ENCODE data around the gene ARHGEF40.

The ARHGEF40 gene

GRCh38 chr14:21083565-21084325, 13.6 kb downstream of the ARHGEF40 start:
- DNase-seq (ENCODE audit: low read depth, low spot score): no peak

DNA sequence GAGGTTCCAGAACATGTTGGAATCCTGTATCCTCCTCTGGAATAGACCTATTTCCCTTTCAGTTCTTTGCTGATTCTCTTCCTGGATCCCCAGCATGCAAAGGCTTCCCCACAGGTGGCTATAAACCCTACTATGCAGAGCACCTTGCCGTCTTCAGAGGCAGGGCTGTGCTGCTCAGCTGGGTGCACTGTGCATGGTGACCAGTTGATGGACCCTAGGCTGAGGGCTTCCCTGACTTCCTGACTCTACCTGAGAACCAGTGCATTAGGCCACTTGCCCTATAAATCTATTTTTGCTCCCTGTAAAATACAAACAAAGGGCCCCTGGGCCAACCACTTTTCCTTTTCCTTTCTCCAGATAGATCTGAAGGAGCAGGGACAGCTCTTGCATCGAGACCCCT, 14.3 kb downstream of the ARHGEF40 start:
- DNase-seq (ENCODE audit: low read depth, low spot score): no peak

GRCh38 chr14:21084998-21085853, 15.1 kb downstream of the ARHGEF40 start:
- no peak for DNase-seq (ENCODE audit: low read depth, low spot score)

DNA sequence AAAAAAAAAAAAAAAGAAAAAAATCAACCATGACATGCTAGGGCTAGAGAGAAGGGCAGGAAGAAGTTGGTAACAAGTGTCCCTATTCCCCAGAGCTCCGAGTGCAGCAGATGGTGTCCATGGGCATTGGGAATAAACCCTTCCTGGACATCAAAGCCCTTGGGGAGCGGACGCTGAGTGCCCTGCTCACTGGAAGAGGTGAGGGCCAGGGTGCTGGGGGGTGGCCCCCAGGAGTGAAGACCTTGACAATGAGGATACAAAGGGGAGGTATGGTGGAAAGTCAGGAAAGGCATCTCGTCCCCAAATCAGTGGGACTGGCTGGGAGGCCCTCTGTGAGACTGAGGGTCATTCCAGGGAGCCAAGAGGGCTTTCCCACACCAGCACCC, 16.8 kb downstream of the ARHGEF40 start:
- DNase-seq (ENCODE audit: low read depth, low spot score): no peak

- DNase-seq (ENCODE audit: low read depth, low spot score): peak; percentile 83
These were observed 17.4 kb downstream of the ARHGEF40 start for GRCh38 chr14:21087294-21088091.

- no peak for DNase-seq (ENCODE audit: low read depth, low spot score)
These were observed 18.6 kb downstream of the ARHGEF40 start for GRCh38 chr14:21088687-21089086.

GRCh38 chr14:21089271-21089670, 19.2 kb downstream of the ARHGEF40 start:
- DNase-seq (ENCODE audit: low read depth, low spot score): no peak

- no peak for DNase-seq (ENCODE audit: low read depth, low spot score)
These were observed 19.7 kb downstream of the ARHGEF40 start for GRCh38 chr14:21089877-21090193.

- no peak for DNase-seq (ENCODE audit: low read depth, low spot score)
These were observed 20.3 kb downstream of the ARHGEF40 start for GRCh38 chr14:21090194-21090939.

- no peak for DNase-seq (ENCODE audit: low read depth, low spot score)
These were observed 21.0 kb downstream of the ARHGEF40 start for GRCh38 chr14:21090940-21091663.

DNA sequence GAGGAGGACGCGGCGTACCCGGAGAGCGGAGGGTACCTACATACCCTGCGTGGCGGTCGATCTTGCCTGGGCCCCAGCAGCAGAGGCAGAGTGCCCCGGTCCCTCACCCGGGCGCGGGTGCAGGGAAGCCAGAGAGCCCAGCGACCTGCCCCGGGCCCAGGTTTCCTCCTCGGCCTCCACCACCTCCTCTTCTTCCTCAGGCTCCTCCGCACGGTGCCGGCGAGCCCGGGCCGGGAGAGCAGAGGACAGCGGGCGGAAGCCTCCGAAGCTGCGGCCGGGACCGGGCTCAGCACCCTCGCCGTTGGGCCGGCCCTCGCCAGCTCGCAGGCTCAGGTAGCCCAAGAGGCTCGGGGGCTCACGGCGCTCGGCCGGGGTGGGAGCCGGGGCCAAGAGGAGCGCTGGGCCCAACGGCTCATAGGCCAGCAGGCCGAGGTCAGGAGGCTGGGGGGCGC, 21.7 kb downstream of the ARHGEF40 start:
- DNase-seq (ENCODE audit: low read depth, low spot score): no peak

DNA sequence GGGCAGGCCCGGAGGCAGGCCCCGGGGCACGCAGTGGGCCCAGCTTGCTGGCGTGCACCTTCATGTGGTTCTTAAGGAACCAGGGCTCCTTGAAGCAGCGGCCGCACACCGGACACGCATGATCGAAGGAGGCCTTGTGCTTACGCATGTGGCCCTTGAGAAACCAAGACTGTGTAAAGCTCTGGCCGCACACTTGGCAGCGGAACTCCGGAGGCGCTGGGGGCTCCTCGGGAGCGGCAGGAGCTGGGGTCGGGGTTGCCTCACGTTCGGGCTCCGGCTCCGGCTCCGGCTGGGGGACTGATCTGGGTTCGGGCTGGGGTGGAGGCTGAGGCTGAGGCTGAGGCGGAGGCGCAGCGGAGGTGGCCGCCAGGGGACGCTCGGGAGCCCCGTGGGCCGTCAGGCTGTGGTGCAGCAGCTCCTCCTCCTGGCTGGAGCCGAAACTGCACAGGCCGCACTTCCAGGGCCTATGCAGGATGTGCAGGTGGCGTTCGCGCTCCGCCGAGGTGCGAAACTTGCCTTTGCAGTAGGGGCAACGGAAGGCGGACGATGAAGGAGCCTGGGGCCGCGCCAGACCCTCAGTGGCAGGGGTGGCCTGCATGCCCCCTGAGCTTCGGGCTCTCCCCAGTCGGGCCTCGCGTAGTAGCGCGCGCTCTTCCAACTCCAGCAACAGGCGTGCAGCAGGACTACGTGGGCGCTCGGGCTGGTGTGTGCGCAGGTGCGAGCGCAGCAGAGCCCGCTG, 22.3 kb downstream of the ARHGEF40 start:
- DNase-seq (ENCODE audit: low read depth, low spot score): no peak

GRCh38 chr14:21093018-21093417, 22.9 kb downstream of the ARHGEF40 start:
- no peak for DNase-seq (ENCODE audit: low read depth, low spot score)

DNA sequence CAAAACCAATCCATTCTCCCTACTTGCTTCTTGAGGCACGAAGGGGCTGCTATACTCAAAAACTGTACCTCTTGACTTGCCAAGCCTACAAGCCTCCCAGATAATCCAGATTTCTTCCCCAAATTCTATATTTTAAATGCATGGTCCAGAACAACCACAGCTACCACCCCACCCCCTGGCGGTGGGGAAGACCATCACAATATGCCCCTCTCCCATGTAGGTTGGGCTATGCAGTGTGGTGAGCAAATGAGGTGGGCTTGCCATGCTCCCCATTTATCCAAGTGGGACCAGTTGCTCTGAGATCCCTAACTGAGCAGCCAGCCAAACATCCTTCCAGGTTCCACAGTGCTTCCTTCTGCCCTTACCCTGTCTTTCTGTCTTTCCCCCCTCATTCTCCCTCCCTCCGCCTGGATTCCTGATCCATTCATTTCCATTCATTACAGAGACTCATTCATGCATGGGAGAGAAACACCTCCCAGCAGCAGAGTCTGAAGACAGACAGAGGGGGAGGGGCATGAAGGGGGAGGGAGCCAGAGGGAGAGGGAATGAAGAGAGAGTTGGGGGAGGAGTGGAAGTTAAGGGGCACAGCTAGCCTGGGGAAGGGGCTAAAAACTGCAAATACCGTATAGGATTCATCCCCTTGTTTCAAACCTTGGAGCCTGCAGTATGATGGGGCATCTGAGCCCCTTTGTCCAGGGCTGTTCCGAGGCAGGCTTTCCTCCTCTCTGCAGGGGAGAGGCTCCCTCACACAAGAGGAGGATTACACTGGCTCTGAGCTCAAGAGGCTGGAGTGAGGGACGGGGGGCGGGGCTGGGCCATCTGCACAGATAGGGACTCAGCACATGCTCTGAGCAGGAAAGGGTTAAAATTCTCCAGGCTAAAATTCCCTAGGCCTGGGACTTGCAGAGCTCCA, 23.9 kb downstream of the ARHGEF40 start:
- DNase-seq (ENCODE audit: low read depth, low spot score): no peak

DNA sequence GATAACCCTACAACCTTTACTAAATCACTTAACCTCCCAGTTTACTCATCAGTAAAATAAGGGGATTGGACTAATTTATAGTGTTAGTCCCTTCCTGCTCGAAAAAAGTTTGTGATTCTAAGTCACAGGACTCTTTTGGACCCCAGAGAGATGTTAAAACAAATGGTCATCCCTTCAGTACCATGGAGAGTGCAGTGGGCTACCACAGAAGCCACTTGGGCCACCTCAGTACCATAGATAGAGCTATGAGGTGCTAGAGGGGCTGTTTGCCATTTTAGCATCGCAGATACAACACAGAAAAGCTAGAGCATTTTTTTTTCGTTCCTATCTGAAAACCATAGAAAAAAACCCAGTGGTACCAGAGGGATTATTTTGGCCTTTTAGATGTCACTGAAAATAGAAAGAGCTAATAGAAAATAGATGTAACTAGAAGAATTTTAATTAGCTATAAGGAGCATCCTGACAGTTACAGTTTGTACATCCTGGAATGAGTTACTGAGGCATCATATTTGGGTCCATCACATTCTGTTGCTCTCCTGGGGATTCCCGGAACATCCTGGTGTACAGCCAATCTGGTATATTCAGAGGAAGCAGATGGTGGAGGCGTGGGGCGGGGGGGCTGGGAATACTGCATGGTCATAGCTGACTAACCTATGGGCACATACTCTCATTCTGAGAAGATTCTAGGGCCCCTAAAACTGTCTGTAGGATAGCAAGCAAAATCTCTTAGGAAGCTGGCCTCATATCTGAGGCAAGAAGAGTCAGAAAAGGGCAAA, 25.5 kb downstream of the ARHGEF40 start:
- no peak for DNase-seq (ENCODE audit: low read depth, low spot score)

DNA sequence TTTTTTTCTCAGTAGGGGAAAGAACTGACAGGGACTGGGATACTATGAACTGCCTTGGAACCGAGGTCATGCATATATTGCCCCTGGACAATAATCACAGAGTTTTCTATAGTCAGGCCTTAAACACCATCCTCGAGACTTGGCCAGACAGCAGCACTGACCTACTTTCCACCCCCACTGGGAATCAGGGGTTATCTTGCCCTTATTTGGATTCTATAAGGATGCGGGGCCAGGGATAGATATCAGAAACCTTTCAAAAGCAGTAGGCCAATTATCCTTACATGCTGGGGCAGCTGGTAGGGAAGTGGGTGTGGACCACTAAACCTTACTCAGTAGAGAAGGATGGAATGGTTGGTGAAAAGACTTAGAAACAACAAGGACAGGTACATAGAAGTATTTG, 26.3 kb downstream of the ARHGEF40 start:
- DNase-seq (ENCODE audit: low read depth, low spot score): no peak

DNA sequence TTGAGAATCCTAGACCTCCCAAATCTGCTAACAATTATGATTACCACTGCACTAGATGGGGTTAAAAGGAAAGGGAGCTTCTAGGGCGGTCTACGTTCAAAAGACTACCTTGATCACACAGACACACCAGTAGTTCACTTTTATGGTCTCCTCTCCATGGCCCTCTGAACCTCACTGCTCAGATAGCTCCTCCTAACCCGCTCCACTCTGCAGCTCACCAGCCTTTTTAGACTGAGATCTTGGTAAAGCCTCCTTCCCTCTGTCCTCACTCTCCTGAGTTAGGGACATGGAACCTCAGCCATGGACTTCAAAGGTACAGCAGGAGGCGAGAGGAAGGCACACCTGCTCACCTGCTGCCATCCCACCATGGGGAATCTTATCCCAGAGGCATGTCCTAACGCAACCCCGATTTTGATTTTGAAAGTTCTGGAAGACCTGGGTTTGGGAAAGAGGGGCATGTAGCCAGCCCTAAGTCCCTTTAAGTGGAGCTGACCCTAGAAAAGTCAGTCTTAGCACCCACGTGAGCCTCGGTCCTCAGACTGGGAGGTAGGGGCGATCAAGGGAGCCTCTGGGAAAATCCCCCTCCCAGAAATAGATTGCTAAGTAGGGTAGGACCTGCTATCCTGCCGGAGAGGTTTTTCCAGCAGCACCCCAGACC, 27.0 kb downstream of the ARHGEF40 start:
- DNase-seq (ENCODE audit: low read depth, low spot score): no peak

GRCh38 chr14:21097636-21098075, 27.6 kb downstream of the ARHGEF40 start:
- no peak for DNase-seq (ENCODE audit: low read depth, low spot score)

Data from smooth muscle cell of the brain vasculature (primary cell).